ENCODE results near the gene IFRD2.

IFRD2 gene

GRCh38 chr3:50292159-50293078, at the start of gene IFRD2:
Gene IFRD2, minus strand, starts transcription at chr3:50292429. Its CDS starts 155 bp downstream, at chr3:50292274.
- no peak for FAIRE-seq
- no peak for TF ChIP-seq CTCF (IDR thresholded peaks at IDR 0.05; ENCODE audit: insufficient read depth, missing control alignments)
- DNase-seq (ENCODE audit: insufficient read length, low spot score) = peak; percentile 97

GRCh38 chr3:50341537-50341936, 49.3 kb upstream of the IFRD2 start:
- no peak for TF ChIP-seq CTCF (IDR thresholded peaks at IDR 0.05; ENCODE audit: insufficient read depth, missing control alignments)
- FAIRE-seq (no peak), DNase-seq (ENCODE audit: insufficient read length, low spot score) (no peak)

GRCh38 chr3:50340448-50341329, 48.5 kb upstream of the IFRD2 start, which contains the start of gene RASSF1:
Gene RASSF1, minus strand, starts transcription at chr3:50340836. Its CDS starts 31 bp downstream, at chr3:50340805.
- DNase-seq (ENCODE audit: insufficient read length, low spot score) (no peak), FAIRE-seq (no peak)
- TF ChIP-seq CTCF (IDR thresholded peaks at IDR 0.05; ENCODE audit: insufficient read depth, missing control alignments) = no peak

- DNase-seq (ENCODE audit: insufficient read length, low spot score) (no peak), FAIRE-seq (no peak)
- TF ChIP-seq CTCF (IDR thresholded peaks at IDR 0.05; ENCODE audit: insufficient read depth, missing control alignments) = no peak
Measured at GRCh38 chr3:50340147-50340447, 47.9 kb upstream of the IFRD2 start.

- FAIRE-seq (no peak), DNase-seq (ENCODE audit: insufficient read length, low spot score) (no peak)
- no peak for TF ChIP-seq CTCF (IDR thresholded peaks at IDR 0.05; ENCODE audit: insufficient read depth, missing control alignments)
Measured at GRCh38 chr3:50339485-50340146, 47.4 kb upstream of the IFRD2 start.

GRCh38 chr3:50338965-50339364, 46.7 kb upstream of the IFRD2 start:
- no peak for TF ChIP-seq CTCF (IDR thresholded peaks at IDR 0.05; ENCODE audit: insufficient read depth, missing control alignments)
- FAIRE-seq = no peak
- no peak for DNase-seq (ENCODE audit: insufficient read length, low spot score)
